Activated effector memory CD4-positive, alpha-beta T cell treated with Interleukin-2 at 50 U/mL for 16 hours (primary cell): ENCODE data around the gene TAF6.
"Not testable (repeated sequence)": the region's sequence is repeated elsewhere in the genome, so short reads cannot be mapped to it uniquely, and the experiment has no call there.

ENCODE experiments used
- DNase-seq: peaks from one replicate; pipeline ENCODE4 v3.0.0-alpha.2; 2020

The TAF6 gene

GRCh38 chr7:100152404-100152803, 33.2 kb upstream of the TAF6 start:
- no peak for DNase-seq

GRCh38 chr7:100148559-100149328, 29.6 kb upstream of the TAF6 start, which contains the start of gene LAMTOR4:
Gene LAMTOR4, plus strand, starts transcription at chr7:100148918. Its CDS starts 55 bp downstream, at chr7:100148973.
- peak; percentile 98 for DNase-seq

- no peak for DNase-seq
These were observed 29.0 kb upstream of the TAF6 start for GRCh38 chr7:100148225-100148558.

DNA sequence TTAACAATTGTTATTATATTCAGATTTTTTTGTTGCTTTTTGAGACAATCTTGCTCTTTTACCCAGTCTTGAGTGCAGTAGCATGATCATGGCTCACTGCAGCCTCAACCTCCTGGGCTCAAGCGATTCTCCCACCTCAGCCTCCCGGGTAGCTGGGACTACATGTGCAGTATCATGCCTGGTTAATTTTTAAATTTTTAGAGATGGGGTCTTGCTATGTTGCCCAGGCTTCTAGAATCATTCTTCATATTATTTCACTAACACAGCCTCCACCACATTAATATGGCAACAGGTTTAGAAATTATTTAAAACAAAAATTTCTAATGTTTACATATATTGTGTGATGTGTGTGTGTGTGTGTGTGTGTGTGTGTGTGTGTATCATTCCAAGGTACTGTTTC, 28.1 kb upstream of the TAF6 start:
- DNase-seq: no peak

DNA sequence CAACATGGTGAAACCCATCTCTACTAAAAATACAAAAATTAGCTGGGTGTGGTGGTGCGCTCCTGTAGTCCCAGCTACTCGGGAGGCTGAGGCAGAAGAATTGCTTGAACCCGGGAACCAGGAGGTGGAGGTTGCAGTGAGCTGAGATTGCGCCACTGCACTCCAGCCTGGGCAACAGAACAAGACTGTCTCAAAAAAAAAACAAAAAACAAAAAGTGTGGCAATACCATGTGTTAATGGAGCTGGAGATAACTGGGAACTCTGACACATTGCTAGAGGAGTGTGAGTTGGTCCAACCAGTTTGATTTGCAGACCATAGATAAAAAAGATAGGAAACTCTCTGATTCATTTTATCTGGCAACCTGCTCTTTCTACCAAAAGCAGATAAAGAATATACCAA, 27.2 kb upstream of the TAF6 start:
- DNase-seq: not testable (repeated sequence)

DNA sequence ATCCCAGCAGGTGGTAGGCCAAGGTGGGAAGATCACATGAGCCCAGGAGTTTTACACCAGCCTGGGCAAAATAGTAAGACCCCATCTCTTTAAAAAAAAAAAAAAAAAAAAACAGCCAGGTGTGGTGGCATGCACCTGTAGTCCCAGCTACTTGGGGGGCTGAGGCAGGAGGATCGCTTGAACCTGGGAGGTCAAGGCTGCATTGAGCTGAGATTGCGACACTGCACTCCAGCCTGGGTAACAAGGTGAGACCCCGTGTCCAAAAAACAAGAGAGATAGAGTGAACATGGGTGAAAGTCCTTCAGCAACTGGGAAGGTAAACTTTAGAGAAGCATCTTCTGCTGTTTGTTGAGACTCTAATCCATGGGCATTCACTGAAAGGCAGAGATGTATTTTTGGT, 23.3 kb upstream of the TAF6 start:
- no peak for DNase-seq

- no peak for DNase-seq
These were observed 22.4 kb upstream of the TAF6 start for GRCh38 chr7:100141555-100141949.

DNA sequence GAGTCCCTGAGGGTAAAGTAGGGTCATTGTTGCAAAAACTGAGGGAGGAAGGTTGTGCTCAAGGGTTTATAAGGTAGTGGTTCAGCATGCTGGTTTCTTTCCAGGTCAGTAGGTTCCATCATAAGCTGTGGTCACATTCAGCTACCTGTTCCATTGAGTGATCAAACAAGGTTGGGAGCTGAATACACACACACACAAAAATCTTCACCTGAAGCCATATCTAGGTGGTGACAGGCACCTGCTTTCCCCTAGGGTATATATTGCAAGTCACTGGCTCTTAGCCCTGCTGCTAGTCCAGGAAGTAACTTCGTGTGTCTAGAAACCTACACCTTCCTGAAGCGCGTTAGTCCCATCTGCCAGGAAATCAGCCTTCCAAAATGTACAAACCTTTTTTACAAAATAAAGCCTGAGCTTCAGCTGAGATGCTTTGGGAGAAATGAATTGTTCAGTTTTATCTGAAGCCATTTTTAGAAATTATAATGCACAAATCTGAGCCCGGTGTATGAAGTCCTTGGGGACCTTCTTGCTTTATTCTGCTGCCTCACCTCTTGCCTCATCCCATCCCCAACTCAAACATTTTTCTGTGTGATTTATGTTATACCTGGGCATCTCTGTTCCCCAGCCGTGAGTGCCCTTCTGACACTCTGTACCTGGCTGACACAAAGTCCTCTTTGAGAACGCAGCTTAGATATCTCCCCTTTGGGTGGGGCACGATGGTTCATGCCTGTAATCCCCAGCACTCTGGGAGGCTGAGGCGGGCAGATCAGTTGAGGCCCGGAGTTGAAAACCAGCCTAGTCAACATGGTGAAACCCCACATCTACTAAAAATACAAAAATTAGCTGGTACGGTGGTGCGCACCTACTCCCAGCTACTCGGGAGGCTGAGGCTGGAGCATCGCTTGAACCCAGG, 18.9 kb upstream of the TAF6 start:
- DNase-seq: no peak

DNA sequence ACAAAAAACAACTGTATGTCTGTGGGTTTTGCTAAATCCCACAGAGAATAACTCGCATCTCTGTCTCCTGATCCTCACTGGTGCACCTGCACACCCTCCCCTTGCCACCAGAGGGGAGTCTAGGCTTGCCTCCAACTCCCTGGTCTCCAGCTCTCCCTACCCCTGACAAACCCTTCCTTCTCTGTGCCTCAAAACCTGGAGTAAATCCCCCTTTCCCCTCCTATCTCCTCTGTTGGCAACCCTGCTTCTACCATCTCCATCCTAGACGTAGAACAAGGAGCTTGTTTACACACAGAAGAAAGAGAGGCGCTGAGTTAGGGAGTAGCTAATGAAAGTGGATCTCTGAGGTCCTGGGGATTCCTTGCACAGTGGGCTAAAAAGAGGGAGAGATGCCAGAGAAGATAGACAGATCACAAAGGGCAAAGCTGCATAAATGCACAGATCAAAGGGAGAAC, 13.6 kb upstream of the TAF6 start:
- peak; percentile 52 for DNase-seq

DNA sequence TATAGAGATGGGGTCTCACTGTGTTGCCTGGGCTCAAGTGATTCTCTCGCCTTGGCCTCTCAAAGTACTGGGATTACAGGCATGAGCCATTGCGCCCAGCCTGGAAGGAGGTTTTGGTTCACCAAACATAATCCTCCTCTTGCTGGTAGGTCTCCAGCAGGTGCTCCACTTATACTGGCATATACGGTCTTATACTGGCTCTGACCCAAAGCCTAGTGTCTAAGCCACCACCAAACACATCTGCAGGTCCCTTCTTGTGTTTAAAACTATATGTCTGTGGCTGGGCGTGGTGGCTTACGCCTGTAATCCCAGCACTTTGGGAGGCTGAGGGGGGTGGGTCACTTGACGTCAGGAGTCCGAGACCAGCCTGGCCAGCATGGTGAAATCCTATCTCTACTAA, 13.0 kb upstream of the TAF6 start:
- no peak for DNase-seq

DNA sequence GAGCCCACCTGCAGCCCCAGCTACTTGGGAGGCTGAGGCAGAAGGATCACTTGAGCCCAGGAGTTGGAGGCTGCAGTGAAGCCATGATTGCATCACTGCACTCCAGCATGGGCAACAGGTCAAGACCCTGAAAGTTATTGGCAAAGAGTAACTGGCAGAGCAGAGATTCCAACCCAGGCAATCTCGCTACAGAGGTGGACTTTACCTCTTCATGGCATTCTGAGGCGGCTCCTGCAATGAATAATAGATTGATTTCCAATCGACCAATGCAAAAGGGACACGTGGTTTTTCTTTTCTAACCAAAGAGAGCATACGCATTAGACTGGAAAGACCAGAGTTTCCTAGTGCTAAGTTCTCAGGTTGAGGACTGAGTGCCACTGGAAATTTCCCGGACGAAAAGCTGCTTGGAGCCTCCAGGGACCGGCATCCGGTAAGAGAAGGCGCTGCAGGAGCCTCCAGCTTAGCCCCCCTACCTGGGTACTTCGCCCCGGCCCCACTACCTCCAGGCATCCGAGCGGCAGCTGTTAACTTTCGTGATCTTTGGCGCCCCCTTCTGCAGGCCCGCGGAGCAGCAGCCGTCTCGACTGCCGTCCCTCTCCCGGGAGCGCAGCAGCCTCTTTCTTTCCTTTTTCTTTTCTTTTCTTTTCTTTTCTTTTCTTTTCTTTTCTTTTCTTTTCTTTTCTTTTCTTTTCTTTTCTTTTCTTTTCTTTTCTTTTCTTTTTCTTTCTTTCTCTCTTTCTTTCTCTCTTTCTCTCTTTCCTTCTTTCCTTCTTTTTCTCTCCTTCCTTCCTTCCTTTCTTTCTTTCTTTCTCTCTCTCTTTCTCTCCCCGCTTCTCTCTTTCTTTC, 11.7 kb upstream of the TAF6 start:
- peak; percentile 72 for DNase-seq

DNA sequence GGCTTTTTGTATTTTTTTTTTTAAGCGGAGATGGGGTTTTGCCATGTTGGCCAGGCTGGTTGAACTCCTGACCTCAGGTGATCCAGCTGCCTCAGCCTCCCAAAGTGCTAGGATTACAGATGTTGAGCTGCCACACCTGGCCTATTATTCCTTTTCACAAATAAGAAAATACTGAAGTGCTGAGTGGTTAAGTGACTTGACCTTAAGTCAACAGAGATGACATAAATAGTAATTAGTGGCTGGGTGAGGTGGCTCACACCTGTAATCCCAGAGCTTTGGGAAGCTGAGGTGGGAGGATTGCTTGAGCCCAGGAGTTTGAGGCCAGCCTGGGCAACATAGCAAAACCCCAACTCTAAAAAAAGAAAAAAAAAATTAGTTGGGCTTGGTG, 11.1 kb upstream of the TAF6 start:
- DNase-seq: not testable (repeated sequence)

DNA sequence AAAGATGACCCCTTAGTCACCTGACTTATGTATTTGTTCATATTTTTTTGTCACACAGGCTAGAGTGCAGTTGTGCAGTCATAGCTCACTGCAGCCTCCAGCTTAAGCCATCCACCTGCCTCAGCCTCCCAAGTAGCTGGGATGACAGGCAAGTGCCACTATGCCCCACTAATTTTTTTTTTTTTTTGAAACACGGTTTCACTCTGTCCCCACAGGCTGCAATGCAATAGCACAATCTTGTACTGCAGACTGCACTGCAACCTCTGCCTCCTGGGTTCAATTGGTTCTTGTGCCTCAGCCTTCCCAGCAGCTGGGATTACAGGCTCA, 9.4 kb upstream of the TAF6 start:
- DNase-seq: no peak

DNA sequence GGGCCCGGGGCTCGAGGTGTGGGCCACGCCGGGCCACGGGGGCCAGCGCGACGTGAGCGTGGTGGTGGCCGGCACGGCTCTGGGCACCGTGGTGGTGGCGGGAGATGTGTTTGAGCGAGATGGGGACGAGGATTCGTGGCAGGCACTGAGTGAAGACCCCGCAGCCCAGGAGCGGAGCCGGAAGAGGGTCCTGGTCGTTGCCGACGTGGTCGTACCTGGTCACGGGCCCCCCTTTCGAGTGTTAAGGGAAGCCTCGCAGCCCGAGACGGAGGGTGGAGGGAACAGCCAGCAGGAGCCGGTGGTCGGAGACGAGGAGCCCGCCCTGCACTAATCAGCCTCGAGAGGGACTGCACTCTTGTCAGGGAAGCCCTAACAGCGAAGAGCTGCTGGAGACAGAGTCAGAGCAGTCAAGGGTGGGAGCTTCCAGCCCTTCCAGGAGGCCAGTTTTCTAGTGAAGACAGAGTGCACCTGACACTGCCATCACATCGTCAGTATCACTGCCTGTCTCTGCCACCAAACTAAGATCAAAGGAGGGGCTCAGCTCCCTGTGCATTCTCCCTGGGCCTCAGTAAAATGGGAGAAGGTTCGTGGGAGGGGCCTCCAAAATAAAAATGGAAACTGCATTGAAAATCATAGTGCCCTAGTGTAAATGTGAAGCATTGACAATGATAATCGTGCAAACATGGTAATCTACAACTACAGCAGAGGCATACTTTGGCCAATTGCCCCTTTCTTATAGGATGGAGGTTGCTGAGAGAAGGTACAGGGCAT, 8.9 kb upstream of the TAF6 start:
- DNase-seq: no peak

GRCh38 chr7:100126931-100127865, 8.0 kb upstream of the TAF6 start, which contains the start of gene MBLAC1:
Gene MBLAC1, plus strand, starts transcription at chr7:100126967. Its CDS starts 429 bp downstream, at chr7:100127396.
- peak; percentile 86 for DNase-seq

- DNase-seq: no peak
These were observed 7.2 kb upstream of the TAF6 start for GRCh38 chr7:100126239-100126930.

DNA sequence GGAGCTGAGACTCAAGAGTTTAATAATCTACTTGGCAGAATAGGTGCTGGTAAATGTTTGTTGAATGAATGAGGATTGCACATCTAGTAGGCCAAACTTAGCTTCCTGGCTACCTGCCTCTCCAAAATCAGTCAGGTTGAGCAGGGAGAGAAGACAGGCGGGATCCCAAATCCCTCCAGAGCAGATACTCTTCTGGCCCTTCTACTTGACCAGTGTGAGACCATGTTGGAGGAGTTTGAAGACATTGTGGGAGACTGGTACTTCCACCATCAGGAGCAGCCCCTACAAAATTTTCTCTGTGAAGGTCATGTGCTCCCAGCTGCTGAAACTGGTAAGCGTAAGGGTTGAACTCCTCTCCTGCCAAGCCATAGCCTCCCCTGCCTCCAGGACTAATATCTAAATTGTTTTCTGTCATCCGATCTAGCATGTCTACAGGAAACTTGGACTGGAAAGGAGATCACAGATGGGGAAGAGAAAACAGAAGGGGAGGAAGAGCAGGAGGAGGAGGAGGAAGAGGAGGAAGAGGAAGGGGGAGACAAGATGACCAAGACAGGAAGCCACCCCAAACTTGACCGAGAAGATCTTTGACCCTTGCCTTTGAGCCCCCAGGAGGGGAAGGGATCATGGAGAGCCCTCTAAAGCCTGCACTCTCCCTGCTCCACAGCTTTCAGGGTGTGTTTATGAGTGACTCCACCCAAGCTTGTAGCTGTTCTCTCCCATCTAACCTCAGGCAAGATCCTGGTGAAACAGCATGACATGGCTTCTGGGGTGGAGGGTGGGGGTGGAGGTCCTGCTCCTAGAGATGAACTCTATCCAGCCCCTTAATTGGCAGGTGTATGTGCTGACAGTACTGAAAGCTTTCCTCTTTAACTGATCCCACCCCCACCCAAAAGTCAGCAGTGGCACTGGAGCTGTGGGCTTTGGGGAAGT, 5.4 kb upstream of the TAF6 start:
- DNase-seq: no peak

- DNase-seq: no peak
These were observed 3.4 kb upstream of the TAF6 start for GRCh38 chr7:100122568-100122967.

- DNase-seq: no peak
These were observed 2.9 kb upstream of the TAF6 start for GRCh38 chr7:100122067-100122466.

DNA sequence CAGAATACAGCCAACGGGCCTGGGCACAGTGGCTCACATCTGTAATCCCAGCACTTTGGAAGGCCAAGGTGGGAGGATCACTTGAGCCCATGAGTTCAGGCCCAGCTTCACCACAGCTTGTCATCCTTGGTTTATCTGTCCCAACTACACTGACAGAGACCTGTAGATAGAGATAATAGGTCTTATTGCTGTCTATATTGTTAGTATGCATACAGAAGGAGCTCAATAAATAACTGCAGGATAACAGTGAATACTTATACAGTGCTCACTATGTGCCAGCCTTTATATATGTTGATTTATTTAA, 1.5 kb upstream of the TAF6 start:
- DNase-seq: no peak
